ENCODE results near the gene TBC1D22A.

The TBC1D22A gene

GRCh38 chr22:46982635-46983034, 220.2 kb downstream of the TBC1D22A start:
- DNase-seq (ENCODE audit: low spot score) = no peak

DNA sequence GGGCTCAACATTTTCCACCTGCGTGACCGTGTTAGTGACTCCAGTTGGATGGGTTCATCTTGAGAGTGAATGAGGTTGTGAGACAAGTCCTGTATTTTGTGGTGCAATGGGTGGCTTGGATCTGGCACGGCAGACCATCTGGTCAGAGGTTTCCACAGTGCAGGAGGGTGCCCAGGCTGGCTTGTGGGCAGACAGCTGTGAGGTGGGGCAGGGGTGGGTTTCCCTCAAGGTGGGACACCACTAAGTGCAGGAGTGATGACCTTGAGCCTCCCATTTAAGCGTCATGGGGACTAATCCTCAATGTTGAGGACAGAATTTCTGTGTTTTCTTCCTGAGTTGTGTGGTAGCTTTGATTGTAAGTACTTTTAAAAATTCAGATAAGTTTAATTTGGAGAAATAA, 220.6 kb downstream of the TBC1D22A start:
- TF ChIP-seq, protein P1, sequence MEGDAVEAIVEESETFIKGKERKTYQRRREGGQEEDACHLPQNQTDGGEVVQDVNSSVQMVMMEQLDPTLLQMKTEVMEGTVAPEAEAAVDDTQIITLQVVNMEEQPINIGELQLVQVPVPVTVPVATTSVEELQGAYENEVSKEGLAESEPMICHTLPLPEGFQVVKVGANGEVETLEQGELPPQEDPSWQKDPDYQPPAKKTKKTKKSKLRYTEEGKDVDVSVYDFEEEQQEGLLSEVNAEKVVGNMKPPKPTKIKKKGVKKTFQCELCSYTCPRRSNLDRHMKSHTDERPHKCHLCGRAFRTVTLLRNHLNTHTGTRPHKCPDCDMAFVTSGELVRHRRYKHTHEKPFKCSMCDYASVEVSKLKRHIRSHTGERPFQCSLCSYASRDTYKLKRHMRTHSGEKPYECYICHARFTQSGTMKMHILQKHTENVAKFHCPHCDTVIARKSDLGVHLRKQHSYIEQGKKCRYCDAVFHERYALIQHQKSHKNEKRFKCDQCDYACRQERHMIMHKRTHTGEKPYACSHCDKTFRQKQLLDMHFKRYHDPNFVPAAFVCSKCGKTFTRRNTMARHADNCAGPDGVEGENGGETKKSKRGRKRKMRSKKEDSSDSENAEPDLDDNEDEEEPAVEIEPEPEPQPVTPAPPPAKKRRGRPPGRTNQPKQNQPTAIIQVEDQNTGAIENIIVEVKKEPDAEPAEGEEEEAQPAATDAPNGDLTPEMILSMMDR (IDR thresholded peaks at IDR 0.05; ENCODE audit: extremely low read depth, missing control alignments) = no peak
- DNase-seq (ENCODE audit: low spot score) = no peak

More at GRCh38 chr22:46982635-46983034, 220.2 kb downstream of the TBC1D22A start:
- TF ChIP-seq, protein P1 (IDR thresholded peaks at IDR 0.05; ENCODE audit: extremely low read depth, missing control alignments) = no peak

GRCh38 chr22:46984751-46985506, 222.5 kb downstream of the TBC1D22A start:
- DNase-seq (ENCODE audit: low spot score) = no peak
- TF ChIP-seq, protein P1 (IDR thresholded peaks at IDR 0.05; ENCODE audit: extremely low read depth, missing control alignments) = no peak

DNA sequence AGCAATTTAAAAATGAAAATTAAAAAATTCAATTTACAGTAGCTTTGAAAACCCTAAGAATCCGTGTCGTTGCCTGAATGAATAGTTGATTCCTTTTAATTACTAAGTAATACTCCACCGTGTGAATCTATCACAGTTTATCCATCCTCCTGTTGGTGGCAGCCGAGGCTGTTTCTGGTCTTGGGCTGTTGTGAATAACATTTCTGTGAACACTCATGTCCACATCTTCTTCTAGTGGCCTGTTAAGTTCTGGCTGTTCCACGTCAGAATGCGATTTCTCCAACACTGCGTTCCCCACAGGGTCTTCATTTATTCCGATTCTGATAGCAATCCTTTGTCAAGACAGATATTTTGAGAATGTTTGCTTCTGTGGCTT, 223.0 kb downstream of the TBC1D22A start:
- no peak for DNase-seq (ENCODE audit: low spot score)
- TF ChIP-seq, protein P1 (IDR thresholded peaks at IDR 0.05; ENCODE audit: extremely low read depth, missing control alignments) = no peak

GRCh38 chr22:46986788-46987187, 224.3 kb downstream of the TBC1D22A start:
- DNase-seq (ENCODE audit: low spot score) = no peak
- TF ChIP-seq, protein P1 (IDR thresholded peaks at IDR 0.05; ENCODE audit: extremely low read depth, missing control alignments) = no peak

GRCh38 chr22:46990937-46991550, 228.6 kb downstream of the TBC1D22A start:
- DNase-seq (ENCODE audit: low spot score) = no peak
- TF ChIP-seq, protein P1 (IDR thresholded peaks at IDR 0.05; ENCODE audit: extremely low read depth, missing control alignments) = no peak

DNA sequence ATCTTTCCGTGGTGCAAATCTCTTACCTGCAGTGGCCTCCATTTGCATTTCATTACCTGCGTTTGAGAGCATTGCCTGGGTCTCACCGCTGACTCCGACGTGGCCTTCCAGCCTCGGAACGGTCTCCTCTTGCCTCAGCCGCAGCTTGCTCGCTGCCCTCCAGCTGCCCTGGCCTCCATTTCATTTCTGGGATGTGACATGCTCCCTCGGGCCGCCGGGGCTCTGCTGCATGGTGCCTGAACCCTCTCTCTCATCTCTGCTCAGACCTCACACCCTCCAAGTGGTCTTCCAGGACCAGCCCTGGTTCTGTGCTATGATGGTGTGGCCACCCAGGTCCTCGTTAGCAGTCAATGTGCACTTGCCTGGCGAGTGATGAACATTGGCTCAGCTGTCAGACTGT, 229.2 kb downstream of the TBC1D22A start:
- DNase-seq (ENCODE audit: low spot score) = no peak
- TF ChIP-seq, protein P1 (IDR thresholded peaks at IDR 0.05; ENCODE audit: extremely low read depth, missing control alignments) = no peak
